ENCODE data around the gene AFAP1L1. TPM values are rescaled to one million over a fixed set of nuclear protein-coding genes. Genes with fewer than 3 reads are reported as not detected.

Gene AFAP1L1
- total and polyA plus RNA-seq, 2 of the 13 experiments (the other 11 are each of a cell fraction or from before 2014, with no cell fraction given), result 0.38 to 1.0 TPM

DNA sequence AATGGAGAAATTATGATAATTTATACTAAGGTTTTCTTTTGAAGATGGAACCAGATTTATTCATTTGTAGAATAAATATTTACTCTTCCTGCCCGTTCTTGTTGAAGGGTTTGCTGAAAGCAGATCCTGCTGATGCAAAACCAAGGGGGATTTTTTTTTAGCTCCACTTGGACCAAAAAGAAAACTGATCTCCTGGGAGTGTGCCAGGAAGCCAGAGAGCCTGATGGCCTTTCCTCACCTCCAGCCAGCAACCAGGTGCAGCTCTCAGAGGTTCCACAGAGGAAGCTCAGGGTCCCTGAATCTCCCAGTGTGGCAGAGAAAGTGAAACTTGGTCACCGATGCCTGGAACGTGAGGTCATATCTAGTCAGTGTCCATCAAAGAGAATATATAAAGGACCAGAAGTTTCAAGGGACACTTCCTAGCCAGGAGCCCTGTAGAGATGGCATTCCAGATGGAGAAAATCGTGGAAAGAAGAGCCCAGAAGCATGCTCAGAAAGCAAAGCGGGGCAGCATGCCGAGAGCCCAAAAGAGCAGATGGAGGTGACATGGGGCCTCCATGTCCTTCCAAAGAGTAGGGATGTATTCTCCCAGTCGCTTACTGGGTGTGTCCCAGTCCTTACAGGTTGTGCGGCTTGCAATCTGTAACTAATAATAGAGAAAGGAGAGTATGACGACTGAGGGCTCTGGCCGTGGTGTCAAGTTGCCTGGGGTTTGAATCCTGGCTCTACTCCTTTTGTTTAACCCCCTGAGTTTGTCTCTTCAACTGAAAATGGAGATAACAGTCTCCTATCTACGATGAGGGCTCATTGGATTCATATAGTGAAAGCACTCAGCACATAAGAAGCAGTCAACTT lies 12.2 kb downstream of the AFAP1L1 start:
- POLR2A ChIA-PET, result no interaction called here
- intact Hi-C loops (cut with micrococcal nuclease; ENCODE audit: unreplicated experiment) (no loop called here), in situ Hi-C loops (cut with HindIII; ENCODE audit: extremely low pct_ligation_motif_present, low pct_unique_long_range_greater_than_20kb) (no loop called here)
- no peaks in the 10 kb centered on the region for H3K9me3 ChIP-seq (ENCODE audit: low read length)
- H3K4me3 ChIP-seq (replicated peaks in 1 of 3; ENCODE audit: insufficient read depth in 1 of 3, low read depth in 2 of 3, low read length in 3 of 3), result no peak overlapping the region
- H4K20me1 ChIP-seq (ENCODE audit: insufficient read depth, low read length), result no peaks in the 10 kb centered on the region
- no peak for TF ChIP-seq ZNF510 (CRISPR knock-in tag; IDR thresholded peaks at IDR 0.05; ENCODE audit: low read depth)
- no peak for TF ChIP-seq AGO2 (optimal IDR thresholded peaks at IDR 0.05; ENCODE audit: low read depth, low read length)
- TF ChIP-seq ZNF235 (CRISPR knock-in tag; IDR thresholded peaks at IDR 0.05; ENCODE audit: borderline replicate concordance), result no peak
- no peak for TF ChIP-seq PHF5A (CRISPR knock-in tag; IDR thresholded peaks at IDR 0.05; ENCODE audit: low read depth, unreplicated experiment)
- TF ChIP-seq SMARCC2 (IDR thresholded peaks at IDR 0.05), result no peak
- TF ChIP-seq HNRNPUL1 (IDR thresholded peaks at IDR 0.05; ENCODE audit: low read depth, low read length), result no peak
- TF ChIP-seq THAP8 (CRISPR knock-in tag; IDR thresholded peaks at IDR 0.05; ENCODE audit: borderline replicate concordance), result no peak
- no peak for TF ChIP-seq ELF3 (CRISPR knock-in tag; IDR thresholded peaks at IDR 0.05)
- no peak for TF ChIP-seq ZNF816 (CRISPR knock-in tag; IDR thresholded peaks at IDR 0.05; ENCODE audit: borderline replicate concordance)
- no peak for TF ChIP-seq ATF1 (CRISPR knock-in tag; IDR thresholded peaks at IDR 0.05)
- TF ChIP-seq ZNF589 (CRISPR knock-in tag; conservative IDR thresholded peaks at IDR 0.05), result no peak
- no peak for TF ChIP-seq KLF15 (CRISPR knock-in tag; IDR thresholded peaks at IDR 0.05; ENCODE audit: borderline replicate concordance)
- TF ChIP-seq TCF7L2 (IDR thresholded peaks at IDR 0.05; ENCODE audit: low read depth, low read length), result no peak
- no peak for TF ChIP-seq HDAC6 (IDR thresholded peaks at IDR 0.05; ENCODE audit: low read depth, low read length)
- TF ChIP-seq ZSCAN9 (CRISPR knock-in tag; IDR thresholded peaks at IDR 0.05; ENCODE audit: borderline replicate concordance), result no peak
- no peak for TF ChIP-seq NR2F1 (CRISPR knock-in tag; IDR thresholded peaks at IDR 0.05)
- no peak for TF ChIP-seq U2AF2 (IDR thresholded peaks at IDR 0.05; ENCODE audit: low read depth, low read length)
- TF ChIP-seq ZNF547 (CRISPR knock-in tag; IDR thresholded peaks at IDR 0.05), result no peak
- 40% methylated on average over 11 of the region's 11 CpGs for WGBS (ENCODE audit: low lambda C conversion rate)
- FAIRE-seq (no peak), ATAC-seq (no peak), DNase-seq (ENCODE audit: low spot score) (no peak)
- no peak overlapping the region for H2AFZ ChIP-seq (ENCODE audit: low read length)
- peak overlapping the region; percentile 10; the same call in 1 of the 2 replicates for H3K4me2 ChIP-seq (ENCODE audit: low read depth, low read length)
- no peaks in the 10 kb centered on the region for H3K36me3 ChIP-seq (replicated peaks in 1 of 2; ENCODE audit: control insufficient read depth in 1 of 2, insufficient read depth in 2 of 2, low read length in 2 of 2)
- no peak overlapping the region for H3K9ac ChIP-seq (ENCODE audit: insufficient read depth, low read depth, low read length)
- H3K4me1 ChIP-seq (ENCODE audit: insufficient read depth, low read length), result no peaks in the 10 kb centered on the region
- no peaks in the 10 kb centered on the region for H3K79me2 ChIP-seq (ENCODE audit: insufficient read depth, low read length)
- H3K27ac ChIP-seq (ENCODE audit: extremely low read length, insufficient read depth, low read length), result no peak overlapping the region
- BruUV-seq (replicated peaks), result no TSS peak
- CTCF ChIA-PET (ENCODE audit: low intra/inter-chr PET ratio, low total read pairs), result no interaction called here
- no peaks in the 10 kb centered on the region for H3K27me3 ChIP-seq (ENCODE audit: control insufficient read depth in 1 of 2, insufficient read depth in 2 of 2, low read length in 2 of 2)

Measured in HepG2 (cell line).